ENCODE data around the gene NDEL1.
A peak's percentile ranks its signal among the peaks of the same experiment; 100 is the strongest.

NDEL1 gene

GRCh38 chr17:8451933-8452614, 16.4 kb downstream of the NDEL1 start:
- CTCF ChIA-PET = no interaction called here
- Mint-ChIP-seq H3K4me1 (peaks cover 9% of the 10 kb centered on the region), H3K4me3 (no peak overlapping the region), H3K27me3 (no peaks in the 10 kb centered on the region), H3K36me3 (peaks cover 58% of the 10 kb centered on the region), H3K27ac (no peak overlapping the region), H3K9me3 (no peaks in the 10 kb centered on the region)
- DNase-seq = no peak

- no peaks in the 10 kb centered on the region for H3K27me3 Mint-ChIP-seq
- no peak overlapping the region for H3K27ac Mint-ChIP-seq
- H3K36me3 Mint-ChIP-seq = peaks cover 60% of the 10 kb centered on the region
- DNase-seq = no peak
- no peak overlapping the region for H3K4me3 Mint-ChIP-seq
- peaks cover 9% of the 10 kb centered on the region for H3K4me1 Mint-ChIP-seq
- no peaks in the 10 kb centered on the region for H3K9me3 Mint-ChIP-seq
- CTCF ChIA-PET = no interaction called here
Observed at GRCh38 chr17:8453326-8453725, 17.6 kb downstream of the NDEL1 start.

GRCh38 chr17:8455665-8456209, 20.1 kb downstream of the NDEL1 start:
- no peak for DNase-seq
- Mint-ChIP-seq H3K9me3 (no peaks in the 10 kb centered on the region), H3K27me3 (no peaks in the 10 kb centered on the region), H3K4me3 (no peak overlapping the region), H3K4me1 (peaks cover 9% of the 10 kb centered on the region), H3K27ac (peak overlapping the region; percentile 22), H3K36me3 (peaks cover 57% of the 10 kb centered on the region)
- CTCF ChIA-PET = no interaction called here

GRCh38 chr17:8458128-8458527, 22.4 kb downstream of the NDEL1 start:
- Mint-ChIP-seq H3K36me3 (peaks cover 52% of the 10 kb centered on the region), H3K4me1 (peaks cover 9% of the 10 kb centered on the region), H3K9me3 (no peaks in the 10 kb centered on the region), H3K4me3 (no peak overlapping the region), H3K27ac (no peak overlapping the region), H3K27me3 (no peaks in the 10 kb centered on the region)
- CTCF ChIA-PET = interaction anchor here (1.1 kb wide), 1 partner anchor 48 kb away, joined by 3 read pairs; no protein-coding TSS in a partner anchor
- no peak for DNase-seq

- Mint-ChIP-seq H3K36me3 (peaks cover 54% of the 10 kb centered on the region), H3K9me3 (no peaks in the 10 kb centered on the region), H3K4me1 (peaks cover 9% of the 10 kb centered on the region), H3K27ac (no peak overlapping the region), H3K27me3 (no peaks in the 10 kb centered on the region), H3K4me3 (no peak overlapping the region)
- CTCF ChIA-PET = interaction anchor here (1.1 to 1.5 kb wide), 2 partner anchors 10 to 49 kb away, joined by 3 read pairs; no protein-coding TSS in a partner anchor
- DNase-seq = no peak
Observed at GRCh38 chr17:8459107-8459506, 23.4 kb downstream of the NDEL1 start.

GRCh38 chr17:8459831-8460230, 24.1 kb downstream of the NDEL1 start:
- peaks cover 51% of the 10 kb centered on the region for H3K36me3 Mint-ChIP-seq
- peaks cover 8% of the 10 kb centered on the region for H3K4me1 Mint-ChIP-seq
- DNase-seq = no peak
- H3K27ac Mint-ChIP-seq = no peak overlapping the region
- H3K4me3 Mint-ChIP-seq = no peak overlapping the region
- no peaks in the 10 kb centered on the region for H3K27me3 Mint-ChIP-seq
- CTCF ChIA-PET = interaction anchor here (1.5 kb wide), 1 partner anchor 9 kb away, joined by 3 read pairs; no protein-coding TSS in a partner anchor
- no peaks in the 10 kb centered on the region for H3K9me3 Mint-ChIP-seq

- peaks cover 38% of the 10 kb centered on the region for H3K36me3 Mint-ChIP-seq
- H3K27ac Mint-ChIP-seq = no peak overlapping the region
- no peaks in the 10 kb centered on the region for H3K9me3 Mint-ChIP-seq
Observed at GRCh38 chr17:8462564-8462963, 26.9 kb downstream of the NDEL1 start.

GRCh38 chr17:8463099-8463498, 27.4 kb downstream of the NDEL1 start:
- CTCF ChIA-PET = no interaction called here
- no peaks in the 10 kb centered on the region for H3K4me1 Mint-ChIP-seq
- peaks cover 40% of the 10 kb centered on the region for H3K36me3 Mint-ChIP-seq
- H3K27ac Mint-ChIP-seq = peak overlapping the region; percentile 39
- H3K4me3 Mint-ChIP-seq = no peak overlapping the region
- DNase-seq = no peak
- no peaks in the 10 kb centered on the region for H3K27me3 Mint-ChIP-seq
- H3K9me3 Mint-ChIP-seq = no peaks in the 10 kb centered on the region

More at GRCh38 chr17:8462564-8462963, 26.9 kb downstream of the NDEL1 start:
- DNase-seq = no peak
- Mint-ChIP-seq H3K4me1 (no peaks in the 10 kb centered on the region), H3K27me3 (no peaks in the 10 kb centered on the region), H3K4me3 (no peak overlapping the region)
- CTCF ChIA-PET = no interaction called here

GRCh38 chr17:8464941-8465340, 29.3 kb downstream of the NDEL1 start:
- H3K9me3 Mint-ChIP-seq = no peaks in the 10 kb centered on the region
- no peak overlapping the region for H3K4me3 Mint-ChIP-seq
- CTCF ChIA-PET = no interaction called here
- no peak overlapping the region for H3K27ac Mint-ChIP-seq
- no peaks in the 10 kb centered on the region for H3K4me1 Mint-ChIP-seq
- DNase-seq = no peak
- peaks cover 34% of the 10 kb centered on the region for H3K36me3 Mint-ChIP-seq
- H3K27me3 Mint-ChIP-seq = no peaks in the 10 kb centered on the region

- no peak overlapping the region for H3K27ac Mint-ChIP-seq
- H3K9me3 Mint-ChIP-seq = no peaks in the 10 kb centered on the region
- CTCF ChIA-PET = no interaction called here
- H3K4me3 Mint-ChIP-seq = no peak overlapping the region
- no peaks in the 10 kb centered on the region for H3K4me1 Mint-ChIP-seq
- no peak for DNase-seq
- no peaks in the 10 kb centered on the region for H3K27me3 Mint-ChIP-seq
- peaks cover 31% of the 10 kb centered on the region for H3K36me3 Mint-ChIP-seq
Observed at GRCh38 chr17:8465356-8465755, 29.7 kb downstream of the NDEL1 start.

GRCh38 chr17:8465759-8466158, 30.1 kb downstream of the NDEL1 start:
- Mint-ChIP-seq H3K27ac (no peak overlapping the region), H3K27me3 (no peaks in the 10 kb centered on the region), H3K4me3 (no peak overlapping the region), H3K4me1 (no peaks in the 10 kb centered on the region), H3K36me3 (peaks cover 31% of the 10 kb centered on the region), H3K9me3 (no peaks in the 10 kb centered on the region)
- CTCF ChIA-PET = no interaction called here
- no peak for DNase-seq

GRCh38 chr17:8466456-8466855, 30.8 kb downstream of the NDEL1 start:
- CTCF ChIA-PET = no interaction called here
- DNase-seq = no peak
- Mint-ChIP-seq H3K4me1 (no peaks in the 10 kb centered on the region), H3K27me3 (no peaks in the 10 kb centered on the region), H3K4me3 (no peak overlapping the region), H3K36me3 (peaks cover 31% of the 10 kb centered on the region), H3K9me3 (no peaks in the 10 kb centered on the region), H3K27ac (no peak overlapping the region)

- Mint-ChIP-seq H3K4me3 (no peak overlapping the region), H3K4me1 (no peaks in the 10 kb centered on the region), H3K27ac (no peak overlapping the region), H3K9me3 (no peaks in the 10 kb centered on the region), H3K36me3 (peaks cover 30% of the 10 kb centered on the region), H3K27me3 (no peaks in the 10 kb centered on the region)
- CTCF ChIA-PET = no interaction called here
- no peak for DNase-seq
Observed at GRCh38 chr17:8466873-8467272, 31.2 kb downstream of the NDEL1 start.

- CTCF ChIA-PET = no interaction called here
- Mint-ChIP-seq H3K27me3 (no peaks in the 10 kb centered on the region), H3K4me1 (no peaks in the 10 kb centered on the region), H3K4me3 (no peak overlapping the region), H3K36me3 (peaks cover 28% of the 10 kb centered on the region), H3K27ac (no peak overlapping the region), H3K9me3 (no peaks in the 10 kb centered on the region)
- DNase-seq = no peak
Observed at GRCh38 chr17:8467527-8467926, 31.8 kb downstream of the NDEL1 start.

- Mint-ChIP-seq H3K4me1 (no peaks in the 10 kb centered on the region), H3K9me3 (no peaks in the 10 kb centered on the region), H3K4me3 (no peak overlapping the region), H3K36me3 (peaks cover 25% of the 10 kb centered on the region), H3K27ac (no peak overlapping the region), H3K27me3 (no peaks in the 10 kb centered on the region)
- no peak for DNase-seq
- CTCF ChIA-PET = interaction anchor here (0.9 kb wide), 1 partner anchor 9 kb away, joined by 3 read pairs; no protein-coding TSS in a partner anchor
Observed at GRCh38 chr17:8468127-8468526, 32.4 kb downstream of the NDEL1 start.
